GM18519 (cell line): ENCODE results near the gene CDKN2D.
"Not testable (repeated sequence)": the region's sequence is repeated elsewhere in the genome, so short reads cannot be mapped to it uniquely, and the experiment has no call there.

ENCODE experiments used
- ATAC-seq: cut with Tn5 transposase; IDR thresholded peaks from one replicate; pipeline ENCODE4 v1.9.1; 2021; ENCODE audit warnings: mild to moderate bottlenecking, moderate library complexity; ENCODE audit not compliant: unreplicated experiment, low FRiP score

The CDKN2D gene

DNA sequence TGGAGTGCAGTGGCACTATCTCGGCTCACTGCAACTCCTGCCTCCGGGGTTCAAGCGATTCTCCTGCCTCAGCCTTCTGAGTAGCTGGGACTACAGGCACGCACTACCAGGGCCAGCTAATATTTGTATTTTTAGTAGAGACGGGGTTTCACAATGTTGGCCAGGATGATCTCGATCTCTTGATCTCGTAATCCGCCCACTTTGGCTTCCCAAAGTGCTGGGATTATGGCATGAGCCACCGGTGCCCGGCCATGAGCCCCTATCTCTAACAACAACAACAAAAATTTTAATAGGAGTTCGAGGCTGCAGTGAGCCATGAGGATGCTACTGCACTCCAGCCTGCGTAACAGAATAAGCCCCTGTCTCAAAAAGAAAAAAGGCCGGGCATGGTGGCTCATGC, 13.3 kb upstream of the CDKN2D start:
- ATAC-seq, result no peak

DNA sequence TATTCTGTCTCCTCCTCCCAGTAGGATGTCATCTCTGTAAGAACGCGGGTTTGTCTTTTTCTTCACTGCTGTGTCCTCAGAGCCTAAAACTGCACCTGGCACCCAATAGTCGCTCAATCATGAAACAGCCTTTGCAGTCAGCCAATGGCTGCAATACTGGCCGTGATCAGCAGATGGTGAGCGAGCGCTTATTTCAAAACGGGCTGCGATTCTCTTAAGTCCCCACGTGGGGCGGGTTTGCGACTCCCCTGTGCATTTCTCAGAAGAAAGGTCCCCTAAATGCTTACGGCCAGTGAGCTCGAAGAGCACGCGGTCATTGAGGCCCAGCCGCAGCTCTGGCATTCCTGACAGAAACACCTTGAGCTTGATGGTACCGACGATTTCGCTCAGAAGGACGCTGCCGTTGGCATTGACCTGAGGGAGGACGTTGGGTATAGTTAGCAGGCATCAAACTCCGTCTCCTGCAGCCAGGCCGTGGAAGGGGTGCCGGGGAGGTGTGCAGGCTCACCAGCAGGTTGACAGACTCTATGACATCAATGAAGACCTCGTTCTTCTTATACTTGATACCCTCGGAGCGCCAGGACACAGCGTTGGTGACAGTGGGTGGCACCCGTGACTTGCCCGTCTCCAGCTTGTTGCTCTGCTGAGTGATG, 12.3 kb upstream of the CDKN2D start:
- ATAC-seq, result no peak

DNA sequence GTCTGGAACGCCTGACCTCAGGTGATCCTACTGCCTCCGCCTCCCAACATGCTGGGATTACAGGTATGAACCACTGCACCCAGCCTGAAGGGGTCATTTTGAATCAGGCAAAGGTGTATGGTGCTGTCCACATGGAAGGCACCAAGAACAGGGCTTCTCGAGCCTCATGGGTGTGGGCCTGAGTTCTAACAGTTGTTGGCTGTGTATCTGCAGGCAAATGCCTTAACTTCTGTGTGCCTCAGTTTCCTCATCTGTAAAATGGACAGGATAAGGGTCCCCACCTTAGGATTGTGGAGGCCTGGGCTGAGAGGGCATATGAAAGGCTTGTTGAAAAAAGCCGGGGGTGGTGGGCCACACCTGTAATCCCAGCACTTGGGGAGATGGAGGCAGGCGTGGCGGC, 9.2 kb upstream of the CDKN2D start:
- no peak for ATAC-seq

DNA sequence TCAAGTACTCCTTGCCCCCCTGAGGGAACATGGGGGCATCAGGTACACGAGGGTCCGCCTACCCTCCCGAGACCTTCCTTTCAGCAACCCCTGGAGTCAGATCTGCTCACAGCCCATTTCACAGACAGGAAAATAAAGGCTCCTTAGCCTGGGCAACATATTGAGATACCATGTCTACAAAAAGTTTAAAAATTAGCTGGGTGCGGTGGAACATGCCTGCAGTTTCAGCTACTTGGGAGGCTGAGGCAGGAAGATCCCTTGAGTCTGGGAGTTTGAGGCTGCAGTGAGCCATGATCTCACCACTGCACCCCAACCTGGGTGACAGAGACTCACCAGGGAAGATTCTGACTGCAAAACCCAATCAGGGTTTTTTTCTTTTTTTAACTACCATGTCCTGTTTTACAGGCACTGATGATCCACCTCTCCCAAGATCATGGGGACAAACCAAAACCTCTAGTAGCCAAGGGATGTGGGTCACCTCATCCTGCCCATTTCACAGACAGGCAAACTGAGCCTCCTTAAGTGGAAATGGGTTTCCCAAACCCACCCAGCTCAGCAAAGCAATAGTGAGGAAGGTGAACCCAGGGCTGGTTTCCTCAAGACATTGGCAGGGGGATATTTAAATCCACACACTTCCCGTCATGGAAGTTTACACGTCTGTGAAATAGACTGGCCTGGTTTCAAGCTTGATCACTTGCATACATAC, 6.4 kb upstream of the CDKN2D start:
- no peak for ATAC-seq

DNA sequence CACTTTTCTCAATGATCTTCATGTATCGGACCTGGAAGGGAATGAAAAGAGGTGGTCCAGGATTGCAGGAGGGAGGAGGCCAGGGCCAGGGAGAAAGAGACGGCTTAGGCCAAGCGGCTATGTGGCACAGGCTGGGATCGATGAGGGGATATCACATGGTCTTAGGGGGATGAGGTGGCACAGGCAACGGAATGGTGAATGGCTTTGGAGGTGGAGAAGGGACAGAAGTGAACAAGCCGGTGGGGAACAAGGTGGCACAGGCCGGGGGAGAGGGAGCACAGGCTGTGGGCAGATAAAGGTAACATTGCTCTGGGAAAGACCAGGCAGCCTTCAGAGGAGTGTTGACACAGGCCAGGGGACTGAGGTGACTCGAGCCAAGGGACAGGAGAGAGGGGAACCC, 5.7 kb upstream of the CDKN2D start:
- ATAC-seq, result no peak

DNA sequence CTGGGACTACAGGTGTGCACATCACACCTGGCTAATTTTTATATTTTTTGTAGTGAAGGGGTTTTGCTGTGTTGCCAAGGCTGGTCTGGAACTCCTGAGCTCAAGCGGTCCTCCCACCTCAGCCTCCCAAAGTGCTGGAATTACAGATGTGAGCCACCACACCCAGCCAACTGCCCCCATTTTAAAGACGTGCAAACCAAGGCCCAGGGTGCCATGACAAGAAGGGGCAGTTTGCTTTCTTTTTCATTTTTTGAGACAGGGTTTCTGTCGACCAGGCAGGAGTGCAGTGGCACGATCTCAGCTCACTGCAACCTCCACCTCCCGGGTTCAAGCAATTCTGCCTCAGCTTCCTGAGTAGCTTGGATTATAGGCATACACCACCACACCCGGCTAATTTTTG, 5.0 kb upstream of the CDKN2D start:
- not testable (repeated sequence) for ATAC-seq

DNA sequence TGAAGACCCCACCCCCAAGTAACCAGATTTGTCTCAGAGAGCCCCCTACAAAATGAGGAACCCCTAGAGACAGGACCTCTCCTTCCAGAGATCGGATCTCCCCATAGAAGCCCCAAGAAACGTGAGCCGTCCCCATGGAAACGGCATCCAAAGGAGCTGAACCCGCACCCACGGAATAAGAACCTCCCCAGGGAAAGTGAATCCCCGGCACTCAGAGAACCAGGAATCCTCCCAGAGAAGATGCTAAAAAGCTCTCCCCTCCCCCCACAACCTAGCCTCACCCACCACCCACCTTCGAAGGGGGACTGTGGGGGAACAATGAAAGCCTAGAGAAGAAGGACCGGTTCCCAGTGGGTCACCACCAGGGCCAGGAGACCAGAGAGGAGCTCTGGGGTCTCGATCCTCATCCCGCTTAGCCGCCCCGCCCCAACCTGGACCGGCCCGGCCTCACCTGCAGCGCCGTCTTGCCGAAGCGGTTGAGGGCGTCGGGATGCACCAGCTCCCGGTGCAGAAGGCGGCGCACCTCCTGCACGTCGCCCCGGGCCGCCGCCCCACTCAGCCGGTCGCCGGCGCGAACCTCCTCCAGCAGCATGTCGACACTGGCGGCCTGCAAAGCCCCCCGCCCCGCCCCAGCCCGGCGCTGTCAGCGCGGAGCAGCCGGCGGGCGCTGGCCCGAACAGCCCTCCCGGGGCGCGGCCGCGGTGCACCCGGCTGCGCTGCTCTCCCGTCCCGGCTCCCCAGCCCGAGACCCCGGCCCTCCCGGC, 535 bp downstream of the CDKN2D start:
- ATAC-seq, result no peak

DNA sequence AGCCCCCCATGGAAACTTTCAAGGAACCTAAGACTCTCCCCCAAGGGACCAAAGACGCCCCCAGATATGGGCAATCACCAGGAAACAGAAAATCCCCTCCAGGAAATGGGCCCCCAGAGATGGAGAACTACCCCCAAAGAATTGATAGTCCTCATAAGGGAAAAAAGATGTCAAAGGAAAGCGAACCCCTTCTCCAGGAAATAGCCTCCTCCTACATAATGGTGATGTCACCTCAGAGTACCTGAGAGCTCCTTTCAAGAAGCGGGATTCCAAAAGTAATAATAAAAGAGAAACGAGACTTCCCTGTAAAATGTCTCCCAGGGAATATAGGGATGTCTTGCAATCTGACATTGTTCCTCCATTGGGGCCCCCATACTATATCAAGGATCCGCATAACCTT, 1.1 kb downstream of the CDKN2D start:
- no peak for ATAC-seq

DNA sequence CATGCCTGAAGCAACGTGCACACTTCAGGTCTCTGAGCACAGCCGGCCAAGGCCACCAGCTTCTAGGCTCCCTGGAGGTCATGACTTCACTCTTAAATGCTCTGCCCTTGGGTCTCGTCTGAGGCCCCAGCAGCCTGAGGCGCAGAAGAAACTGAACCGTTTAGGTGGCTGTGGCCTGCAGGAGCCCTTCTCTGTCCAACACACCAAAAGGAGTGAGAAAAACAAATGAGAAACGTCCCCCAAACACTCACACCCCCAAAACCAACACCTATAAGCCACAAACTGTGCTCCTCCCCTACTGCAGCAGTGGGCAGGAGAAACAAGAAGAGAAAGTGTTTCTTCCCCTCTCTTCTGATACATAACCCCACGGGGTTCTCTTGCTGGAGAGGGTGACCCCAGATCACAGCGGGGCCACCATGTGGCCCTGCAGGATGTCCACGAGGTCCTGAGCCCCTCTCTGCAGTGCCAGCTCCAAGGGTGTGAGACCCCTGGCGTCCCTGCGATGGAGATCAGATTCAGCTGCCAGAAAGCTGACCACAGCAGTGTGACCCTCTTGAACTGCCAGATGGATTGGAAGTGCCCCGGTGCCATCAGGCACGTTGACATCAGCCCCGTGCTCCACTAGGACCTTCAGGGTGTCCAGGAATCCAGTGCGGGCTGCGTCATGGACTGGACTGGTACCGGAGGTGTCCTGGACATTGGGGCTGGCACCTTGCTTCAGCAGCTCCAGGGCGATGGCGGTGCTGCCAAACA, 1.9 kb downstream of the CDKN2D start:
- no peak for ATAC-seq

DNA sequence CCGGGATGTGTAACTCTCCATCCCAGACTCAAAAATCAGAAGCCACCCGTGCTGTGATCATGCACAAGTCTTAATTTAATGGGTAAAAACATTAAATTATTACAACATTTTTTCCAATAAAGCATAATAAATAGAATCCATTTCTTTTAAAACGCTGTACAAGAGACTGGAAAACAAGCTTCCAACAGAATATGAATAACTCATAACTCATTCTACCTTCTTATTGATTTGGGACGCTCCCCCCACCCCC, 2.4 kb downstream of the CDKN2D start:
- no peak for ATAC-seq

DNA sequence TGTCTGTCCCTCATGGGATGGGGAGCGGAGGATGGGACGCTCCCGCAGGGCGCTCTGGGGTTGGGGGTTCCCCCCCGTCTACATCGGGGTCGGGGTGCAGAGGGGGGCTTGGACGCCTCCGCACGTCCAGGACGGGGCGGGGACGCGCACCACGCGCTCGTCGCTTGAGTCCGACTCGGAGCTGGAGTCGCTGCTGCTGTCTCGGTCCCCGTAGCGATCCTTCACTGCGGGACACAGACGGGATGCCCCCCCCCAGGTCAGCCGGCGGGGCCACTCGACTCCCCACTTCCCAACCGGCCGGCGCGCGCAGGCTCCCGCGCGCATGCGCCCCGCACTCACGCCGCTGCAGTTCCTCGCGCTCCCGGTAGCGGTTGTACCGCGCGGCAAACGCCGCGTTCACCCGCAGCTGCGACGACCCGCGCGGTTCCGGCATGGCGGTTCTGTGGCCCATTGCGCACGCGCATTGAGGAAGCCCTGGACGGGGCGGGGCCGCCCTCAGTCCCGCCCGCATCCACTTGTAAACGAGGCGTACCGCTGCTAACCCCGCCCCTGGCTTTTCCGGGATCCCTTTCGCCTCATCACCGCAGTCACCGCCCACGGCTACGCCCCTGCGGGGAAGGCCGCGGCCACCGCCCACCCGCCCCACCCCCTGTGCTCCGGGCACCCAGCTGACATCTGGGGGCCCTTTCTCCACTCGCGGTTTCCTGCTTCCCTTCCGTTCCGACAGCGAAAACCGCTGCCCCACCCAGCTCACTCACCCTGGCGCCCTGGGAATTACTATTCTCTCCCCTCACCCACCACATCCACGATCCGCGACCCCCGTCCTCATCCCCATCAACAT, 3.0 kb downstream of the CDKN2D start, which contains the start of gene KRI1:
Gene KRI1, minus strand, starts transcription at position 444 of the 841 bp plus-strand sequence. Its CDS starts 11 bp downstream, at position 433.
- ATAC-seq, result peak; percentile 31

DNA sequence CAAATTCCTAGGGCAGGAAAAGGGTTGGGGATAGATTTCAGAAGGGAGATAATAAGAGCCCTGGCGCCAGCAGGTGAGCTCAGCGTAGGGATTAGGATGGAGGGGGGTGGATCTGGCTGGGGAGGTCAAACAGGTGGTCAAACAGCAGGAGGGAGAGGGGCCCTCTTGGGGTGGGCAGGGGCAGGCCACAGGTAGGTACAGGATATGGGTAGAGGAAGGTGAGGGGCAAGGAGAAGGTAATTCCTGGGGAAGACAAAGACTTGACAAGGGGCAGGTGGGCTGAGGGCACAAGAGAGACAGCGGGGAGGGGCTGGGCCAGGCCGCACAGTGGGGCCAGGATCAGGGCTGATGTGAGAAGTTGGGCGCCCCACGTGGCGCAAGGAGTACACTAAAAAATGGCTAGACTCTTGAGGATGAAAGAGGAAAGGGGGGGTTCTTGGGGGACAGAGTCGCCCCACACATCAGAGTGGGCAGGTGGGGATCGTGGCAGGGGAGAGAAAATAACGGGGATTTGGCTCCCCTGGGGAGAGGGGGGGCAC, 3.7 kb downstream of the CDKN2D start:
- ATAC-seq, result no peak

DNA sequence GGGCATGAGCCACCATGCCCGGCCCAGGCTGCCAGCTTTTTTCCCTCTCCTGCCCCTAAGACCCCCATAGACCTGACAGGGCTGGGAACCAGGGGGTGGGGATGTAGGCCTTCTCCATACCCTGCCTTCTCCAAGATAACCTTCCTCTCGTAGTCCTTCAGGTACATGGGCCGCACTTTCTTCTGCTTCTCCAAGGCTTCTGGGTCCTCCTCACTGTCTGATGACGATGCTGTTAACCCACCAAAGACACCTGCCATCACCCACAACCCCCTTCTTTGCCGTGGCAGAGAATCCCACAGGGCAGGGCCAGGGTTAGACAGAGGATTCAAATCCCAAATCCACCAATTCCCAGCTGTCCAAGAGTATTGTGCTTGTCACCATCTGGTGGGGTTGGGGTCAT, 6.2 kb downstream of the CDKN2D start:
- no peak for ATAC-seq

DNA sequence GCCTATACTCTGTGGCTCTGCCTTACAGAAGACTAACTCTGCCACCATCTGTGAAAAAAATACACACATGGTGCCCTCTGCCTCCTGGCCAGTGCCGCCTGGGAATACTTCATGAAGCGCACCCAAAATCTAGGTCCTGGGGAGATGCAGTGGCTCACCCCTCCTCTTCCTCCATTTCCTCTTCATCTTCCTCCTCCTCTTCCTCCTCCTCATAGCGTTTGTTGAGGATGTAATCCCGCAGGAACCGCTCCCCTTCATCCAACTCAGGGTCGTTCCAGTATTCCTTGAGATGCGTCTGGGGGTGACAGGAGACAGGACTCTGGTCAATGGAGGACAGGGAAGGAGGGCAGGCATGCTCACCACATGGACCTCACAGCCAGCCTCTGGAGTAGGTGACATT, 8.6 kb downstream of the CDKN2D start:
- no peak for ATAC-seq

DNA sequence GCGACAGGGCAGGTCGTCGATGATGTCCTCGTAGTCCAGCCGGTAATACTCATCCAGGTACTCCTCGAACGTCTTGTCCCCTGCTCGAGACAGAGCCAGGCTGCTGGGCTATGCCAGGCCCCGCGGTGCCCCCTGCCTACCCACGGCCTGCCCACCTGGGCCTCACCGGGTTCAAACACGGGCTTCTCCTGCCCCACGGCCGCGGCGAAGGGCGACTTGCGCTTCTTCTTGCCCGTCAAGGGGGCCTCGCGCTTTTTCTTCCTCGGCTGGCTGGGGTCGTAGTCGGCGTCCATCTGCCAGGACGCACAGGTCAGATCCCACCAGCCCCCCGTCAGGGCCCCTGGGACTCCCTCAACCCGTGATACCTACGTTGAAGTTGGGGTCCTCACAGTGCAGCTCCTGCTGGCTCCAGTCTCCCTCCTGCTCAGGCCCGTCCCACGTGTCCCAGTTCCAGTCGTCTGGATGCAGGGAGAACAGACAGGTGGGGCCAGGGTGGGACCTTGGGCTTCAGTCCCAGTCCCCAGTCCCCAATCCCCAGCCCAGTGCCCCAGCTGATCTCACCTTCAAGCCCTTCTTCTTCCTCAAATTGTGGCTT, 11.1 kb downstream of the CDKN2D start:
- no peak for ATAC-seq

DNA sequence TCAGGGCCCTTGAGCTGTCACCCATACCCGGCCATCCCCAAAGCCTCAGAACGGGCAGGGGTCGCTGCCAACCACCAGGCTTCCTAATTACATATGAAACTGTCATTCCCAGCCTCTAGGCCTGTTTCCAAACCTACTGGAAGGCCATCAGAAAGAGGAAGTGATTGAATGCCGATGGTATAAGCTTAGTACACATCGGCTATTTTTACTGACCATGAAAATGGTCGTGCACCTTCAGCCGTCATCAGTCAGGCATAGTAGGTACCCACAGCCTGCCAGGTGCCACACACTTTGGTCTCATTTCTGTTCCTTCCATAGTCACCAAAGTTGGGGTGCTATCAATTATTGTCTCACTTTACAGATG, 13.2 kb downstream of the CDKN2D start:
- no peak for ATAC-seq

DNA sequence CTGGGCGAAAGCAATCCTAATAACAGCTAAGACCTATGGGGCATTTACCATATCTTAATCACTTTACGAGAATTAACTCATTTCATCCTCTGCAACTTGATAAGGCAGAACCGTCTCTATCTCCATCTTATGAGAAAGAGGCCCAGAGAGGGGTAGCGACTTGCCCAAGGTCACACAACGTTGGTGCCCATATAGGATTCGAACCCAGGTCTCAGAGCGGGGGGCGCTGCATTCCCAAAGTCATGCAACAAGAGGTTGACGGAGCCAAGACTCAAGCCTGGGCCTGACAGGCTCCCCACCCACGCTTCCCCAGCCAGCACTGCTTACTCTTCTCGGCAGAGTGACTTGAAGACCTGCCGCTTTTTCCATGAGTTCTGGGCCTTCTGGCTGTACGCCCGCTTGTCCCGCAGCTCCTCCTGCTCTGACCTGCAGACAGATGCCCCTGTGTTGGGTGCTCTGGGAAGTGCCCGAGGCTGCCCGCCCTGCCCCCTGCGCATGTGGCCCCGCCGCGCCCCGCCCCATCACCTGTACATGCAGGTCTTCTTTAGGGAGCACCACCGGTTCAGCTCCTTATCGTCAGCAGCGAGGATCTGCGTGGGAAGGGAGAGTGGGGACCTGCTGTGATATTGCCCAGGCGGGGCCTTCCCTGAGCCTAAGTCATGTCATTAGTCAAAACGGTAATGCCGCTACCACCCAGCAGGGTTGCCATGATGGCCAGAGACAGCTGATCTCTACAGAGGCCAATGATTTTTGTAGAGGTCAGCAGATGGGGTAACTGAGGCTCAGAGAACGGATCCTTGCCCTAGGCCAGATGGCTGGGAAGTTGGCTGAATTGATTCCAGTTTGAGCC, 13.8 kb downstream of the CDKN2D start:
- ATAC-seq, result no peak

DNA sequence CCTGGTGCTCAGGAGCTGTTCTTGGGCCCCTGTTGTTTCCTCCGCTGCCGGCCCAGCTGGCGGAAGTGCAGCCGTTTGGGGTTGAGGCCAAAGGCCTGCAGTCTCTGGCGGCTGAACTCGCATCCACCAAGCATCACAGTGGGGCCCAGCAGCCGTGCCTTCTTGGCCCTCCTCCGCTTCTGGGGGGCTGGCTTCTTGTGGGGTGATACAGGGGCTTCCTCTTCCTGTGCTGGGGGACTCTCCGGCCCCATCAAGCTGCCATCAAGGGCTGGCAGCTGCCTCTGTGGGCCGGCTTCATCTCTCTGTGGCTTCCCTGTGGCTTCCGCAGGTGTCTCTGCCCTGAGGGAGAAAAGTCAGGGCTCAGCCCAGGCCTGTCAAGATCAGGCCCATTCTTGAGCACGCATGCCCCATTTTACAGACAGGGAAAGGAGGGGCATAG, 14.8 kb downstream of the CDKN2D start:
- ATAC-seq, result no peak
